Measurements from ENCODE around the gene WWTR1. TPM values are rescaled to one million over a fixed set of nuclear protein-coding genes. Genes with fewer than 3 reads are reported as not detected.

Gene WWTR1
- total and polyA plus RNA-seq, 2 of the 8 experiments (the other 6 are each of a cell fraction or from before 2014, with no cell fraction given), result 15.7 to 18.6 TPM

GRCh38 chr3:149590691-149591441, 67.0 kb downstream of the WWTR1 start:
- no peaks in the 10 kb centered on the region for H3K9me3 ChIP-seq (ENCODE audit: insufficient read depth in 2 of 2, low read depth in 1 of 2, low read length in 1 of 2)
- no peak for TF ChIP-seq YY1 (IDR thresholded peaks at IDR 0.05; ENCODE audit: low read depth, low read length)
- no peak for TF ChIP-seq RBBP5 (IDR thresholded peaks at IDR 0.05; ENCODE audit: borderline replicate concordance, low read depth, low read length)
- no peak for TF ChIP-seq BCL11A (IDR thresholded peaks at IDR 0.05; ENCODE audit: low read depth in 2 of 2, low read length in 2 of 2)
- TF ChIP-seq EGR1 (IDR thresholded peaks at IDR 0.05; ENCODE audit: borderline replicate concordance, low read depth, low read length), result no peak
- no peak for TF ChIP-seq MAFK (IDR thresholded peaks at IDR 0.05; ENCODE audit: low read depth, low read length)
- TF ChIP-seq KDM5A (IDR thresholded peaks at IDR 0.05; ENCODE audit: low read length), result no peak
- TF ChIP-seq BRCA1 (IDR thresholded peaks at IDR 0.05; ENCODE audit: low read depth, low read length), result no peak
- TF ChIP-seq GTF2F1 (IDR thresholded peaks at IDR 0.05; ENCODE audit: borderline replicate concordance, low read depth, low read length), result no peak
- no peak for TF ChIP-seq JUN (IDR thresholded peaks at IDR 0.05; ENCODE audit: low read depth, low read length)
- TF ChIP-seq CTBP2 (IDR thresholded peaks at IDR 0.05; ENCODE audit: borderline replicate concordance, insufficient read depth, insufficient read length, low read length), result no peak
- TF ChIP-seq CEBPB (IDR thresholded peaks at IDR 0.05; ENCODE audit: low read depth, low read length), result no peak

More at GRCh38 chr3:149590691-149591441, 67.0 kb downstream of the WWTR1 start:
- no peak overlapping the region for H3K23ac ChIP-seq (ENCODE audit: insufficient read length)
- no peak overlapping the region for H4K8ac ChIP-seq (ENCODE audit: extremely low read depth, insufficient read depth, low read length)
- ChIA-PET POLR2A (ENCODE audit: partially characterized antibody) (interaction anchor here (1.0 kb wide), 1 partner anchor 93 kb away, joined by 3 read pairs; no protein-coding TSS in a partner anchor), CTCF (ENCODE audit: partially characterized antibody) (interaction anchor here (0.7 to 3.1 kb wide), 2 partner anchors 21 to 177 kb away, joined by 3 to 16 read pairs; no protein-coding TSS in a partner anchor)
- no peak overlapping the region for H2BK5ac ChIP-seq (ENCODE audit: low read depth, low read length)
- no peak overlapping the region for H2BK120ac ChIP-seq (replicated peaks; ENCODE audit: low read depth, low read length)
- H3K4me1 ChIP-seq (replicated peaks in 1 of 4; ENCODE audit: control insufficient read depth in 3 of 4, insufficient read depth in 4 of 4, low read length in 3 of 4), result peaks cover 0 to 4% (median 1%) of the 10 kb centered on the region in 4 experiments; a peak in 3 of 7 replicates
- H3K14ac ChIP-seq (ENCODE audit: insufficient read length), result no peak overlapping the region
- no peak overlapping the region for H3K18ac ChIP-seq (ENCODE audit: extremely low read depth, low read length)
- 0 out of 2 replicates have a peak, but pooled peaks cover 3% of the 10 kb centered on the region for H3K79me1 ChIP-seq (ENCODE audit: low read depth, low read length)
- no peaks in the 10 kb centered on the region for H3K27me3 ChIP-seq (replicated peaks in 1 of 4; ENCODE audit: control insufficient read depth in 3 of 4, extremely low read depth in 1 of 4, insufficient read depth in 3 of 4, low read length in 3 of 4)
- no peak overlapping the region for H3K56ac ChIP-seq (replicated peaks; ENCODE audit: insufficient read length, low read depth, low read length)
- no peak overlapping the region for H4K5ac ChIP-seq (ENCODE audit: insufficient read length, low read depth, low read length)
- H3K27ac ChIP-seq (ENCODE audit: low read depth, low read length), result no peak overlapping the region
- H2AFZ ChIP-seq (ENCODE audit: low read length), result no peak overlapping the region
- no peak for DNase-seq (ENCODE audit: low read depth in 1 of 2, low spot score in 2 of 2)
- no peaks in the 10 kb centered on the region for H4K20me1 ChIP-seq (replicated peaks in 1 of 2; ENCODE audit: control insufficient read depth in 1 of 2, insufficient read depth in 2 of 2, low read length in 2 of 2)
- no peaks in the 10 kb centered on the region for H3K23me2 ChIP-seq (ENCODE audit: low read depth, low read length)
- H3K36me3 ChIP-seq (ENCODE audit: control insufficient read depth in 2 of 4, insufficient read depth in 4 of 4, low read length in 3 of 4), result no peaks in the 10 kb centered on the region
- WGBS, 2 experiments (ENCODE audit: extremely low coverage in 1 of 2, insufficient coverage in 1 of 2, insufficient read length in 1 of 2, insufficient replicate concordance in 2 of 2, low coverage in 1 of 2, low lambda C conversion rate in 2 of 2, missing lambda C conversion rate in 1 of 2), result 91% methylated on average over 4 of the region's 4 CpGs; no CpG with 5 or more reads in 1 of the 2 experiments
- no peak overlapping the region for H3K4me3 ChIP-seq (ENCODE audit: extremely low read depth in 1 of 4, insufficient read depth in 2 of 4, low read depth in 3 of 4, low read length in 4 of 4)
- H2BK12ac ChIP-seq (ENCODE audit: low read depth, low read length), result no peak overlapping the region
- peak overlapping the region; percentile 47; the same call in 1 of the 2 replicates for H2AK5ac ChIP-seq (ENCODE audit: low read depth, low read length)
- peaks cover 0 to 10% of the 10 kb centered on the region in 2 experiments; a peak in 1 of 4 replicates for H3K79me2 ChIP-seq (ENCODE audit: control insufficient read depth in 1 of 2, insufficient read depth in 2 of 2, low read length in 2 of 2)
- H2BK15ac ChIP-seq (ENCODE audit: low read length), result no peak overlapping the region
- no peak overlapping the region; a peak in 1 of 7 replicates for H3K9ac ChIP-seq (replicated peaks in 1 of 4; ENCODE audit: extremely low read depth in 1 of 4, low read depth in 3 of 4, low read length in 3 of 4)
- no peak for FAIRE-seq
- H4K91ac ChIP-seq (replicated peaks; ENCODE audit: insufficient read length, low read length), result no peak overlapping the region
- H3K4ac ChIP-seq (replicated peaks; ENCODE audit: insufficient read length, low read depth, low read length), result no peak overlapping the region
- no peak overlapping the region for H2BK20ac ChIP-seq (ENCODE audit: low read length)
- H3K4me2 ChIP-seq (ENCODE audit: insufficient read depth in 1 of 2, low read depth in 2 of 2, low read length in 2 of 2), result no peak overlapping the region
